GM18519 (cell line): ENCODE data around the gene OSM.
A peak's percentile ranks its signal among the peaks of the same experiment; 100 is the strongest.

Source experiments
- ATAC-seq: cut with Tn5 transposase; IDR thresholded peaks from one replicate; pipeline ENCODE4 v1.9.1; 2021; ENCODE audit warnings: mild to moderate bottlenecking, moderate library complexity; ENCODE audit not compliant: unreplicated experiment, low FRiP score

OSM gene

DNA sequence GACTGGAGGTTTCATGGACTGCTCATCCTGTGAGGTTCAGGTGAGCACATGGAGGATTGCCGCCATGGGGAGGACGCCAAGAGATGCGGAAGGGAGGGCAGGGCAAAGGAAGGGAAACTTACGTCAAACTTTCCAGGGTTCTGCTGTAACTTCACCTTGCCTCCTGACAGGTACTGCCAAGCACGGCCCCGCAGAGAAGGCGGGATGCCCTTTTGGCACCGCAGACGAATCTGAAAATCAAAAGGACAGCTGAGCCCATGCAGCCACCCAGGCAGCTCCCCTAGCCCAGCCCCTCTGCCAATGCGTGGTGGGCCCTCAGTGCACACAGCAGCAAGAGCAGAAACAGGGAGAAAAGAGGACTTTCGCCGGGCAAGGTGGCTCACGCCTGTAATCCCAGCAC is 32.7 kb upstream of the OSM start:
- ATAC-seq, result no peak

DNA sequence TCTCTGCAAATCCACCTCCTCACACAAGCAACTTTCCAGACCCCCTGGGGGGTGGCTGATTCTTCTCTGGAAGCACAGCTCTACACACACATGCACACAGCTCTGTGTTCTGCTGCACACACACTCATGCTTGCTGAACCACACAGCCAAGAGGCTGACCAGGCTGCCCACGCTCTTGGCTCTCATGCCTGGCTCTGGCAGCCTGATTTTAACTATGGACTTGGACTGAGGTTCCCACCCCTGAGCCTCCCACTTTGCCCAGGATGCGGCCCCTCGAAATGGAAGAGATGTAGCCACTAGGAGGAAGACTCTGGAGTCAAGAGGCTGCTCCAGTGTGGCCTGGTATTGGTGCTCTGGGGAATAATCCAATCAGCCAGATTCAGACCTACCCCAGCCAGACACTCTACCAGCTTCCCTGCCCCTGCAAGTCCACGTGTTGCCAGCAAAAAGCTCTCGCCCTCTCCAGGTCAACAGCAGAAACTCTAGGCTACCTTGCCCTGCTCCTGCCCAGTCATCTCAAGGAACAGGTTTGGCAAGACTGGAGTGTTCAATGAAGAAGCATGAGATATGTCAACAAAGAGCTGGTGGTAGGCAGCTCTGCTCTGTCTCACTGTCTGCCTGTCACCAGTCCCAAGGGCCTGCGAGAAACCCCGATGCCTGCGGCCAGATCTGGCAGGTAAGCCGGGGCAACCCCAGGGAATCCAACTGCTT is 31.5 kb upstream of the OSM start:
- no peak for ATAC-seq

DNA sequence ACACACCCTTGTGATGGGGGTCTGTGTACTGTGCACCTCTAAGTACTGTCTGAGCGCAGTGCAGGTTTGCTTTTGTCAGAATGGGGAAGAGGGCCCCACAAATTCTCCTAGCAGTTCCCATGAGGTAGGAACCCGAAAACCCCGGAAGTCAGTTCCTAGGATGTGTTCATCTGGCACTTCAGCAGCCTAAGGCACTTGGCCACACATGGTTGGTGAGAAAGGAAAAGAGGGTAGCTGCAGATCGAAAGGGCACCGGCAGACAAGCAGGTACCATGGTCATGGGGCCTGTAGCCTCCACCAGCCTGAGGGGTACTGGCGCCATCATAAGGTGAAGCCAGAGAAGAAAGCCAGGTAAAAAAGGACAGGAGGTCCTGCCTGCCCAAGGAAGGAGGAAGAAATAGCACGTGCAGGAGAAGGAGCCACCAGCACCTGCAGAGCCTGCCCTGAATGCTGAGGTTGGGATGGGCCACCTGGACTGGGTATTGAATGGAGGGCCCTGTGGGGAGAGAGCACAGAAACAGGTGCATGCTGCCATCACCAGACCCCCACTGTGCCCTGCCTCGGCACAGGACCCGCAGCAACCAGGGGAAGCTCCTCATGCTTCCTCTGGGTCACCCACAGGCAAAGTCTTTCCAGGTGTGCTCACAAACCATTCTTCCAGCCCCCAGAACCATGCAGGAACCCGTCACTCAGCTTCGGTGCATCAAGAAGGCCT is 30.8 kb upstream of the OSM start:
- ATAC-seq, result no peak

DNA sequence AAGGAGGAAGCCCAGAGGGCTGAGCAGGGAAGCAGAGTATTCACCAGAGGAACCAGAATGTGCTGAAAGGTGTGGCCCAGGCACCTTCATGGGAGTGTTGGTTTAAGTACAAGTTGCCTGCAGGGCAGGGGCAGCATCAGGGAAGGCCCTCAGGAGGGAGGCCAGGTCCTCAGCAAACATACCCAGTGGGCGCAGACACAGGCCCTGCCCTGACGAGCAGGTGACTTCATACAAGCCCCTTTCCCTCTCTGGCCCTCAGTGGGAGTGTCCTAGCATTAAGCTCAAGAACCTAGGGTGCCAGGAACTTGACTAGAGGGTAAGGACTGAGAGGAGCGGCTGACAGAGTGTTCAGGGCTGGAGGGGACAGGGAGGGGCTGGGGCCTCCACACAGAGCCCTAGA is 30.2 kb upstream of the OSM start:
- ATAC-seq, result no peak

DNA sequence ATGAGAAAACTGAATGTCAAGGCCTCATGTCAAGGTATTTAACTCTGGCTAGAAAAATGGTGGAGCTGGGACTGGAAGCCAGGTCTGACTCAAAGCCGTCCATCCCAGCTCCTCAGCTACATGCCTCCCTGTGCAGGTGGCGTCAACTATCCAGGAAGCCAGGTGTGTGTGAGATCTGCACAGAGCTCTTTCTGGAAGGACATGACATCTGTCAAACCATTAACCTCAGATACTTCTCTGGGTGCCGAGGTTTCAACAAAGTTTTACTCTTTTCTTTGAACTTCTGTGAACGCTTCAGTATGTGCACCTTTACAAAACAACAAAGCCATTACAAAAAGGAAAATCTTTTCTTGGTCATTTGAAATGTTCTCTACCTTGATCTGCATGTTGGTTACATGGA is 29.7 kb upstream of the OSM start:
- ATAC-seq, result no peak

DNA sequence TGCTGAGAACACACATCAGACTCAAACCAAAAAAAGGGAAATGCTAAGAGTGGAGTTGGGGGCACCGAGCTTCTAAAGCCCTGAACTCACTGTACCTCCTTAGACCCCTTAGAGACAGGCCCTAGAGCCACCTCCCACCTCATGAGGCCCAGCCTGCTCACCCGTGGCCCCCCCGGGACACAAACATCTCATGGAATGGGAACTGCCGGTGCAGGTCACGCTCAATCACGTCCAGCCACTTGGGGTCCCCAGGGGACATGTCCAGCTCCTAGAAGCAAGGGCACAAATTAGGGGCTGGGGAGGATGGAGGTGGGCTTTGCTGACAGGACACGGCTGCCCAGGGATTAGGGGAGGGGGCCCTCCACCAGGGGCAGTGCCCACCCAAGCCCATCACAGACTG is 28.9 kb upstream of the OSM start:
- ATAC-seq, result no peak

DNA sequence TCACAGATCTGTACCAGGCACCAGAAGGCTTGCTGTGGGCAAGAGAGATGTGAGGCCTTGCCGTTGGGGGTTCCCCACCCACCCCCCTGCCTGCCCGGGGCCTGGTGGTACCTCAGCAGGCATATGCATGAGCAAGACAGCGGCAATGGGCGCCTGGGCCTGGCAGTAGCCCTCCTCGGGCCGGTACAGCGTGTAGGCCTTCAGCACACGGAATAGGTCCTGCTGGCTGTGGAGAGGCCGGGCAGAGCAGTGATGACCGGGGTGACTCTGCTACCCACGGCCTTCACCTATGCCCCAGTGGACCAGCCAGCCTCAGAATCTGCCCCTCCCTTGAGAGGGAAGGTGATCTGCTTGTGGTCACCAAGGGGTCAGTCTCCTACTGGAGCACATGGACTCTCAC is 28.2 kb upstream of the OSM start:
- ATAC-seq, result no peak

DNA sequence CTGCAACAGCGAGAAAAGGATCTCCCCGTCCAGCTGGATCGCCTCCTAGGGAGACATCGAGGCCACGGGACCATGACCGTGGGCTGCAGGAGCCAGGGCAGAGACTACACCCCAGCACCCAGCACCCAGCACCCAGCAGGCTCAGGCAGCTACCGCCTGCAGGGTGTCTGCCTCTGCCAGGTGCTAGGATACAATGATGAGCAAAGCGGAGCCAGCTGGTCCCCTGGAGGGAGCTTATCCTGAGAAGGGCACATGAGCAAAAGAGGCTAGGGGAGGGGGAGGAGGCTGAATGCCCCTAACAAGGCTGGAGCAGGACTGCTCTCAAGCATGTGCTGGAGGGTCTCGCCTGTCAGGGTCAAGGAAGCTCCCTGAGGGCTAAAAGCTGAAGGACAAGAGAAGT is 27.4 kb upstream of the OSM start:
- no peak for ATAC-seq

DNA sequence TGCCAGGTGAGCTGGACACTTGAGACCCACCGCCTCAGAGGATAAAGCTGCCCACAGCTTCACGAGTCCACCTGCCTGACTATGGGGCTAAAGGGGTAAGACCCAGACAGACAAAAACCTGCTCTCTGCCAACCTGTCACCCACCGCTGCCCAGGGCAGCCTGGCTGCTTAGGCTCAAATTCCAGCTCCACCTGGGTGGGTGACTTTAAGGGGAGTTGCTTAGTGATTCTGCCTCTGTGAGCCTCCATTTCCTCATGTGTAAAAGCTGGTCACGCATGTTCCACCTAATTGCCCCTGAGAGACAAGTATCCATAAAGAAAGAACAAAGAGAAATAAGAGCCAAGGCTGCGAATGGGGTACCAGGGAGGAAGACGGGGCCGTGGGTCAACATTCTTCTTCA is 26.4 kb upstream of the OSM start:
- ATAC-seq, result no peak

DNA sequence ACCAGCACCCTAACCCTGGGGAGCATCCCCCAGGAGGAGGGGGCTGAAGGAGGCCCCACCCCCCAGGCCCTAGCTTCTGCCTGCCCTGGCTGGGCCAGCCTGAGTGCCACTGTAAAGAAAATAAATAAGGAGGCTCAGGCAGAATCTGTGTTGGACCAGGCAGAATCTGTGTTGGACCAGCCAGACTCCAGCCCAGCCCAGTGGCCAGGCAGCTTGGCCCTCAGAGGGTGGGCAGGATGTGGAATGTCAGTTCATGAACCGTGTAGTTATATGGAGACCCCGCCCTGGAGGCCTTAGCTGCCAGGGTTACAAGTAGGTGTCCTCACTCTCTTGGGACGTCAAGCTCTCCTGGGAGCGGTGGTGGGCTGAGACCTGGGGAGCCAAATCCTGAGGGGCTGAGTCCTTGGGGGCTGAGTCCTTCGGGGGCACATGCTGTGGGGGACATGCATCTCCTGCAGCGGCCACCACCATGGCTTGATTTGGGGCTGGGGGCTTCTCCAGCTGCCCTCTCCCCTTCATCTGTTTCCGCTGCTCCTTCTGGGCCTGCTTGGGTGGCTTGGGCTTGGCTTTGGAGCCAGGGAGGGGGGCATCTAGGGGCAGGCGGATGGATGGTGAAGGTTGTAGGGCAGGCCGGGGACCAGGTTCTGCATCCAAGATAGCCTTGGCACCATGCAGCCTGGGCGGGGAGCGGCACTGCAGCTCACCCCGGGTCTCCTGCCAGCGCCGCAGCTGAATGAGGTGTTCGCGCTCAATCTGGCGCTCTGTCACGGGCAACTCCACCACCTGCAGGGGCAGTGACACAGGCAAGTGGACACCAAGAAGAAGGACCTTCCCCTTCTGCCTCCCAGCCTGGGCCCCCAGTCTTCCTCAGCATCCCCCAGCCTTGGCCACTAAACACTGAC is 25.7 kb upstream of the OSM start:
- ATAC-seq, result no peak

DNA sequence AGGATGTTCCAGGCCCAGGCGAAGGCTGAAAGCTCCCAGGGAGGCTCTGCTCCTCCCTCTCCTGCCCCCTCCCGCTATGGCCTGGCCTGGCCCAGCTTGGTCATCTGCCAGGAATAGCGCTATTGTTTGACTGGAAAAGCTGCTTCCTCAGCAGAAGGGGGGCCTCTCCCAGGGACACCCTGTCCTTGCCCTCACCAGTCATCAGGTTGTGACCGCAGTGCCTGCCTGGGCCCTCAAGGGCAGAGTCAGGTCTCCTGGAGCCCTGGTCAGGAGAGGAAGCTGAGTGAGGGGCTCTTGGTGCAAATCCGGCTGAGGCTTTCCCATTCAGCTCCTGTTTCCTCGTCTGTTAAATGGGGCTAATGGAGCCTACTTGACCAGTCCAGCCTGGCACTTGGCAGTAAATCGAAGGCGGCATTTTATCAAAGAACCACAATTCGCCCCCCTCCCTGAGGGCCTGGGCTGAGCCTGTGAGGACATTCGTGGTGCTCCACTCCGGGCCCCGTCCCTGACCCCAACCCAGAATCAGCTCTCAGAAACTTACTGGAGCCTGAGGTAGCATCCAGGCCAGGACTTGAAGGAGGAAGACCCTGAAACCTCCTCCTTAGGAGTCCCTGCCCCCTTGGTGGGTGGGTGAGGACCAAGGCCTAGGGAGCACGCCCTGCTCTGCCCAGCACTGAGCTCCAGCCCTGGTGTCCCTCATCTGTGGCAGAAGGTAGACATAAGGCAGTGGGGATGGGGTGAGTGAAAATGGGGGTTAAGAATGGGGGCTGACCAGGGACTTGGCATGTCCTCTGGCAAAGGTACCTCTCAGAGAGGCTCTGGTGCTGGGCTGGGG is 24.6 kb upstream of the OSM start:
- ATAC-seq, result no peak

DNA sequence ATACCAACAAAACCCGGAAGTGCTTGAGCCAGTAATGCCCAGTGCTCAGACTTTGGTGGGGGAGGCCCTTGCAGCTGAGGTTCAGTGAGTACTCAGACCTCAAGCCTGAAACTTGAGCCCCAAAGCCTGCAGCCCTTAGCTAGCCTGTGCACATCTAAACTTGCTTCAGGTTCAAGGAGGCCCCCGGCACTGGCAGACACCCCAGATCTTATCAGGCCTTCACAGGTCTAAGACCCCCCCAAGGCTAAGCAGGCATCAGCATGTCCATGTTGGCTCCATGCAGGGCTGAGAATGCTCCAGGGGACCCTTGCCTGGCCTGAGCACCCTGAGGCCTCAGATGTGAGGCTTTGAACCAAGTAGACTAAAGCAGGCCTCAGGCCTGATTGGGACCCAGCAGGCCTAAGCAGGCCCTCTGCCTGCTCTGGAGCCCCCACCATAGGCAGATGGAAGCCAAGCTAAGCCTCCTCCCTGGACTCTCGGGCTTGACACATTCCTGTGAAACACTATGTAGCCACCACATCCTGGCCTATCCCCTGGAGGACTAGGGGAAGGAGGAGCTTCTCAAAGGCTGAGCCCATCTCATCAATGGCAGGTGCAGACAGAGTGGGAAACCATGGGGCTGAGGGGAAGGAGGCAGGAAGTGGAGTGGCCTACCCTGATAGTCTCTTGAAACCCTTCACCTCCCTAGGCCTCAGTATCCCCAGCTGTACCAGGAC is 23.8 kb upstream of the OSM start:
- no peak for ATAC-seq

DNA sequence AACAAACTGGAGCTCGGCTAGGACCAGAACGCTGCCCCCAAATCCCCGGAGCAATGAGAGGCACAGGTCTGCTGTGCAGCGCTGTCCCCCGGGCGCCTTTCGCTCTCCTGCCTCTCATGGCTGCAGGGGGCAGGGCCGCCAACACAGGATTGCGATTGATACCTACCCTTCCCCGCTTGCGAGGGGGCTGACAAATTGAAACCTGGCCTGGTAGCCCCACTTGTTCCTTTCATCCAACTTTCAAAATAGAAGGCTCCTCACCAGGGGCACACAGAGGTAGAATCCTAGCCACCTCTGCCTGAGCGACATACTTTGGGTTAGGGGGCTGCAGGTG is 23.3 kb upstream of the OSM start:
- no peak for ATAC-seq

DNA sequence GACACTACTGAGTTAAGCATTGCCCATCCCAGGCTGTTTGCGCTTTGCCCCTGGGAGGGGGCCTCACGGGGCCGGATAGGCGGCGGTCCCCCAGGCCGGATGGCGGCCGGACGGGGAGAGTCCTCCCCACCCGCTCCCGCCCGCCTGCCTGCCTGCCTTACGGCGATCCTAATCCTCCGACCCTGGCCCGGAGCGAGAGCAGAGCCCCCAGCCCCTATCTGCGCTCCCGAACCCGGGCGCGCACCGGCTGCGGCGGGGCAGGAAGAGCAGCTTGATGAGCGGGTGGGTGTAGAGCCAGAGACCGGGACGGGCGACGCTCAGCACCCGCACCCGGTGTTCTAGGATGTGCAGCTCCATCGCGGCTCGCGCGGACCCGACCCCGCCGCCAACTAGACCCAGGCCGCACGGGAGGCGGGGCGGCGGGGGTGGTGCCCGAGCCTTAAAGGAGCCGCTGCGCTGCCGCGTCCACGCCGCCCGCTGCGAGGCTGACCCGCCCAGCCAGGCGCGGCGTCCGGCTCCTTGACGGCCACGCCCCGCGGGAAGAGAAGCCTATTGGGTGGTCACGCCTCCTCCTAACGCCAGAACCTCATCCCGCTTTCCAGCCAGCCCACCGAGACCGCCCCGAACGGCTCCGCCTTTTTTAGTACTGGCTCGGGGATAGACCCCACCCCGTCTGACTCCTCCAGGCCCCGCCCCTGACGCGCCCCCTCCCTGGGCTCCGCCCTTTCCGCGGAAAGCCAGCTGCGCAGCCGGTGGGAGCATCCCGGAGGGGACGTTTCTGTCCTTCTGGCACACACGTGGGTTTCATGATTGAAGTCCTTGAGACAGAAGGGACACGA is 22.7 kb upstream of the OSM start, which contains the start of gene CASTOR1:
Gene CASTOR1, minus strand, starts transcription at position 365 of the 839 bp plus-strand sequence. Its CDS starts 8 bp downstream, at position 357.
- ATAC-seq, result peak; percentile 39

DNA sequence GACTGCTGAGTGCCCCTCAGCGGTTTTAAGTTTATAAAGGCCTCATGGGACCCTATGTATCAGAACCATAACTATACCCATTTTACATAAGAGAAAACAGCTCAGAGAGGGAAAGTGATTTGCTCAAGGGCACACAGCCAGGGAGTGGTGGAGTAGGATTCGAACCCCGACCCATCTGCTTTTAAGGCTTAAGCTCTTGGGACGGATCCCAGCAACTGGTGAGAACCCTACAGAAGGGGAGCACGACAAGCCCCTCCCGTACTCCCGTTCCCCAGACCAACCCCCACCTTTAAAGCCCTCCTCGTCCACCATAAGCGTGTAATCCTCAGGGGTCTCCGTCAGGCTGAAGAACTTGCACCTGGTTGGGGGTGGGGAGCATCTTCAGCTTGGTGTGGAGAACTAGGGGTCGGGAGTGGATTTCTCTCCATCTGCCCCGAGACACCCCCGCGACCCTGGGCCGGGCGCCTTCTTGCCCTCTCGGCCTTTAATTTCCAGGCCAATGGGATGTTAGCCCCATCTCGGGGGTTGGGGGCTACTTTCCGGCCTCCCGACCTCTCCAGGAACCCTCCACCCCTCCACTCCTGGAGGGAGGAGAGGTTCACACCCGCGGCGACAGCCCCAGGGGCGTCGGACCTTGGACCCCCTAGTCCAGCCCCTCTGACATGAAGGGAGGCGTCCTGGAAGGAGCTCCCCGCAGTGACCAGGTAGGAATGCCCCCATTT is 21.9 kb upstream of the OSM start:
- no peak for ATAC-seq

DNA sequence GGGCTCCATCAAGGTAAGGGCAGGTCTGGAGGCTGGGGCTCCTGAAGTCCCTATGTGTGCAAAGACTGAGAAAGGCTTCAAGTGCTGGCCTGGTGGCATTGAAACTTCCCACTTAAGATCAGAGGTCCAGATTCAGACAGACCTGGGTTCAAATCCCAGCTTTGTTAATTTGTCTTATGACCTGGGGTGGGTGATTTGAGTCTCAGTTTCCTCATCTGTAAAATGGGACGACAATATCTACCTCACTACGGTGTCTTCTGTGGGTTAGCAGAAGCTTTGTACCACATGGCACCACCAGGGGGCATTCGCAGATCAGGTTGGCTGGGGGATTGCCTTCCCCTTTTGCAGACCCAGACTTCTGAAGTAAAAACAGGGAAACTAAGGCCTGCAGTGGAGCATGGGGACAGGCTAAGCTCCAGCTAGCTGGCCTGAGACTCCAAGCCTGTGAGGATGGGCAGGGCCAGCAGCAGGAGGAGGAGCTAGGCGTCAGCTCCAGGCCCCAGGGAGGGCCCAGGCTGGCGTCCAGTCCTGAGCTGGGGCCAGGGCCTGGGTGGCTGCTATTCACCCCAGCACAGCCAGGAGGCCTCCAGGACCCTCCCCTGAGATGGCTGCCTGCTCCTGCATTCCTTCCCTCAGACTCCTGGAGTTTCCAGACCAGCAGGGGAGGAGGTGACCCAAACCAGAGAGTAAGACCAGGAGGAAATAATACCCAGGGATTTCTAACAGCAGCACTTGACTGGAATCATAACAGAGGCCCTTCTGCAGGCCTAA is 21.2 kb upstream of the OSM start:
- ATAC-seq, result no peak

DNA sequence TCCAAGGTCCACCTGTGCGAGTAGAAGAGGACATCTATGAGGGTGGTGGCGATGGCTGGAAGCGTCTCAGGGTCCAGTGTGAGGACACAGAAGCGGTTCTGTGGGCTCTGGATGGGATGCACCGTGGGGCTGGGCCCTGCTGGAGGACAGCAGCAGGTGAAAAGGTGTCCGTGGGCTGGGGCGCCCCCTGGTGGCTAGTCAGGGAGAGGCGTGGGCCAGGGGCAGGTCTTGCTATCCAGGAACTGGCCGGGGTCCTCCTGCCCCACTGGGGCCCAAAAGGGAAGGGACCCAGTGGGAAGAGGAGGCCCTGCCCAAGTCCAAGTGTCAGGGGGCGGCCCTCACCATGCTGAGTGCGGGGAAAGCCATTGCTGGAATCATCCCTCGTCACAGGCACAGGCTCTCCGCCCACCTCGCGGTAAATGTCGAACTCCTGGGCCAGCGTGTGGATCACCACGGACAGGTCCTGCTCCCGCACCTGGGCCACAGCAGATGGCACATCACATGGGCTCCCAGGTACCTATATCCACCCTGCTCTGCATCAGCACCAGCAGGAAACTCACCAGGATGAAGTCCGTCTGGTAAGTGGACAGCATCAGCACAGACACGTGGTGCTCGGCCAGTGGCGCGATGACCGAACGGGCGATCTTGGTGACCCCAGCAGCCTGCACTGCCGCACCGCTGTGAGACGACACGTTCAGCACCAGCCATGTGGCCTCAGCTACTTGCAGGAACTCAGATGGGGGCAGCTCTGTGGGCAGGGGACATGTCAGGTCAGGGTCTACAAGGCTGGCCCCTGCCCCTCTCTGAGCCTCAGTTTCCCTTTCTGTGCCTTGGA is 20.4 kb upstream of the OSM start:
- ATAC-seq, result no peak
